Measurements from ENCODE around the gene EGFL8.

EGFL8 gene

DNA sequence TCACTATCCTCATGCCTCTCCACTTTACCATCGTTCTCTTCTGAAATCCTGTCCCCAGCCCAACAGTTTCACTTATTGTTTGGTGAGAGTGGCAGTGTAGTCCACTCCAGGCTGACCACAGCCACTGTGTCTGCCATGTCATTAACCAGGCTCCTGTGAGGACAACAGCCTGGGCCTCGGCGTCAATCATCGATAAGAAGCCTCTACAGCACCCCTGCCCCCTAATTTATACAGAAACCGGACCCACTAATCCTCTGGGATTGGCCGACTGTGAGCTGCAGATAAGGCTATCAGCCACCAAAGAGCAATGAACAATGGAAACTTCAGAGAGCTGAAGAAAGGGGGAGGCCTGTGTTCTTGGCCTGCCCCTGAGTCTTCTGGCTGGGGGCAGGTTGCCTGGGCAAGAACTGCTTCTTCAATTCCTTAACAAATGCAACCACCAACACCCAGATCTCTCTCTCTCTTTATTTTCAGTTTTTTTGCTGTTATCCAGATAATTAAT is 3.4 kb downstream of the EGFL8 start:
- DNase-seq (ENCODE audit: low read depth, low spot score): peak; percentile 17

DNA sequence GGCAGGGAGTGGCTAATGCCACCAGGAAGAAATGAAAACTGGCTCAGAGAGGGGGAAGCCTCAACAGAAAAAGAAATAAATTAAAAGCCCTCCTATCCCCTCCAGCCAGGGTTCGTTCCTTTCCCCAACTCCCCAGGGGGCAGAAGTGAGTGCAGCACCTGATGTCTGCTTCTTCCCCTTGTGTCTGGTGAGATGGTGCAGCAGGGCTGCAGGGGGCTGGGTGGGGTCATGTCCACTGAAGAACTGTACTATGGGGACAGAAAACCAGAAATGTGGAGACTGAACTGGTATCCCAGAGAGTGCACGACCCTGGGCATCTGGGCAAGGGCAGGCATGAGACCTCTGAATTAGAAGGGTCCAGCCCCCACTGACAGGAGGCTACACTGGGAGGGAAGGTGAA is 4.0 kb downstream of the EGFL8 start:
- DNase-seq (ENCODE audit: low read depth, low spot score): no peak

DNA sequence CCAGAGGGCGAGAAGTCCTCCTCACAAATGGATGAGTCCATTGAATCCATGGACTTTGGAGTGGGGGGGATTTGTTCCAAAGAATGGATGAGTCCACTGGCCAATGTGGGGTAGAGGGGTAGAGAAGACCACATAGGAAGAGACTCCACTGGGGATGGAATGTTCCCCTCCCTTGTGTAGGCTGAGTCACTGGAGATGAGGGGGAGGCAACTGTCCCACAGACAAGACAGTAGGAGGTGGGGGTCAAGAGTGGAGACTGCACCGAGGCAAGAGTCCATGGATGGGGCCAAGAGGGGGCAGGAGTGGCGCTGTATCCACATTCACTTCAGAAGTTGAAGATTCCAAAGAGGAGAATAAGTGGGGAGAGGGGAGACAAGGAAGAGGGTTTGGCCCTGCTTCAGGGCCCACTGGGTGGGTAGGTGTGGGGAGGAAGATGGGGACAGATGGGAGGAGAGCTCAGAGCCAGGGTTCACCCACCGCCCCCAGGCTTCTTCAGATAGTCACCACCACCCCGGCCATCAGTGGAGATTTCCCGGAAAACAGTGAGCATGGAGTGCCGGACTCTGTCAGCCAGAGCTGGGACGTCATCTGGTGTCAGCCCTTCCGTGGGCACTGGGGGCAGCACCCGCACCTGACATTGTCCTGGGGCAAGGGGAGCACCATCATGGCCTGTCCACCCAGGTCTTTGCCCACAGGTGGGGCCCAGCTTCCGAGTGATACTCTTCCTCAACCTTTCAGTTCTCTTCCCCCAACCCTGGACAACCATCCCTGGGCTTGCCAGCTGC is 4.6 kb downstream of the EGFL8 start:
- no peak for DNase-seq (ENCODE audit: low read depth, low spot score)

DNA sequence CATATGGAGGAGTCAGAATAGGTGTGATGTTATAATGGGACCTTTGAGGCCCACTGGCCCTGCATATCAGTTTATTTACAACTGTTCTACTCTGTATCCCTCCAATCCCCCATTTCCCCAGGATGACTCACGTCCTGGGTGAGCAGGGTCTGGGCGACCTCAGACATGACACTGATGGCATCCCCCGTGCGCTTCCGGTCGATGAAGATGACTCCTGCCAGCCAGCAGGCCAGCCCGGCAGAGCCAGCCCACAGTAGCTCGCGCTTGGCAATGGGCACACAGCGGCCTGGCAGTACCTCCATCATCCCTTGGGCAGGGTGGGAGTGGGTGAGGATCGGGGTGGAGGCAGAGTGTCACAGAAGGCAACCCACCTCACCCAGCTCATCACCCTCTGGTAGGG is 5.9 kb downstream of the EGFL8 start:
- no peak for DNase-seq (ENCODE audit: low read depth, low spot score)

DNA sequence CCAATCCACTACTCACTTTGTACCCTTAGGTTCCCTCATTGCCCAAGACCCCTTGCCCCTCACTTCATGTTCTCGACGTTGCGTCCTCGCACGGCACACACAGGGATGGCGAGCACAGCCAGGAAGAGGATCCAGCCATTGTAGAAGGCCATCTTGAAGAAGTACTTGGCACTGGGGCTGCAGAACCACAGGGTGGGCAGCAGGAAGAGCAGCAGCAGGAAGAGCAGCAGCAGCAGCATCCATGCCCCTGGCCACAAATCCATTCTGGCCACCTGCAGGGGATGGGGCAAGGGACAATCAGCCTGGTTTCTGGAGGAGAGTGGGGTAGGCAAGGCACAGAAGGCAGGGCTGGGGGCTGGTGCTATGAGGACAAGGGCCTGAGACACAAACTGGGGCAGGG is 6.8 kb downstream of the EGFL8 start:
- no peak for DNase-seq (ENCODE audit: low read depth, low spot score)

DNA sequence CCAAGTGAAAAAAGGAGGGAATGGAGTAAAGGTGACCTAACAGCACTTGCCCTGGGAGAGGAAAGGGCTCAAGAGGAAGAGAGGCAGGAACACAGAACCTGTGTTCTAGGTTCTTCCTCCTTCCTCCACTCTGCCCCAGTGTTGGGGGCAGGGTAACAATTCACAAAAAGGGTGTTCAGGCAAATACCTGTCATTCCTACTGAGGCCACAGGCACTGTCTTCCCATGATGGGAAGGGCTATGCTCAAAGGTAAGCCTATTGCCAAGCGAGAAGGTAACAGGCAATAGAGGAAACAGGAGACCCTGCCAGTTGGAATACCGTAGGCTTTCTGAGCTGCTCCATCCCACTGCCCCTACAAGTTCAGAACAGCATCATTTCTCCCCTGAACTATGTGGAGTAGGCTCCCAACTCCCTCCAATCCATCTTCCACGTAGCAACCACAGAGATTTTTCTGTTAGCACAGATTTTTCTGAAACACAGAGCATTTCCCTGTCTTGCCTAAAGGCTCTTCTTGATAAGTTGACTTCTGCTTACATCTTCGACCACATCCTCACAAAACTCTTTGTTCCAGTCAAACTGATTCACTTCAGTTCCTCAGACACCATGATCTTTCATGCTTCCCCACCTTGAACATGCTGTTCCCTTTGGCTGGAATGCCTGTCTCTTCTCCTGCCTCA is 8.8 kb downstream of the EGFL8 start:
- DNase-seq (ENCODE audit: low read depth, low spot score): no peak

DNA sequence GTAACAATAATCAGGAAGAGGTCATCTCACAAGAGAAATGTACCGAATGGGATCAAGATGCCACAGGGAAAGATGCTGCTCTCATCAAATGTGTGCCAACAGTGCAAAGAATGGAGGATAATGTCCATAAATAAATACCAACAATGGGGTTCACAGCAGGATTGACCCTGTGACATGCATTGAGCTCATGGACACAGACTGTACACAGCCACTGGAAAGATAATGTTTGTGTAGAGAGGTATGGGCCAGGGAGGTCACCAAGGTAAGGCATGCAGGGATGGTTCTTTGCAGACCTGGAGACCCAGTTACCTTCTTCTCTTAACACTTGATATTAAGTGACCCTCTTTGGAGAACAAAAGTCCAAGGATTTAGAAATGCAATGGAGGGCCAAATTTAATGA is 10.0 kb downstream of the EGFL8 start:
- no peak for DNase-seq (ENCODE audit: low read depth, low spot score)

DNA sequence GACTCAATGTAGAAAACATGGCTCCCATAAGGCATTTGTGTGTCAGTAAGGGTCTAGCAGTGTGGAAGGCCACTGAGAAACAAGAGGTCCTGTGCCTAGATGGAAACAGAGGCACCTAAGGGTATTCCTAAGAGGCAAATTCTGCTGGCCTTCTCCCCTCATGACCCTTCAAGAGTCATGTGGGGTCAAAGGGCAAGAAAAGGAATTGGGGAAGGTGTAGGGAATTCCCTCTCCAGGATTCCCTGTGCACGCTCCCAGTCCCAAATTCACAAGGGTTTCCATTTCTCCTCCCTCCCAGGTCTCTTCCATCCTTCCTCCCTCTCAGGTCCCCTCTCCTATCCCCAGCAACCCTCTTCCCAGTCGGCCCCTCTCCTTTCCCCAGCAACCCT is 10.9 kb downstream of the EGFL8 start:
- DNase-seq (ENCODE audit: low read depth, low spot score): no peak

DNA sequence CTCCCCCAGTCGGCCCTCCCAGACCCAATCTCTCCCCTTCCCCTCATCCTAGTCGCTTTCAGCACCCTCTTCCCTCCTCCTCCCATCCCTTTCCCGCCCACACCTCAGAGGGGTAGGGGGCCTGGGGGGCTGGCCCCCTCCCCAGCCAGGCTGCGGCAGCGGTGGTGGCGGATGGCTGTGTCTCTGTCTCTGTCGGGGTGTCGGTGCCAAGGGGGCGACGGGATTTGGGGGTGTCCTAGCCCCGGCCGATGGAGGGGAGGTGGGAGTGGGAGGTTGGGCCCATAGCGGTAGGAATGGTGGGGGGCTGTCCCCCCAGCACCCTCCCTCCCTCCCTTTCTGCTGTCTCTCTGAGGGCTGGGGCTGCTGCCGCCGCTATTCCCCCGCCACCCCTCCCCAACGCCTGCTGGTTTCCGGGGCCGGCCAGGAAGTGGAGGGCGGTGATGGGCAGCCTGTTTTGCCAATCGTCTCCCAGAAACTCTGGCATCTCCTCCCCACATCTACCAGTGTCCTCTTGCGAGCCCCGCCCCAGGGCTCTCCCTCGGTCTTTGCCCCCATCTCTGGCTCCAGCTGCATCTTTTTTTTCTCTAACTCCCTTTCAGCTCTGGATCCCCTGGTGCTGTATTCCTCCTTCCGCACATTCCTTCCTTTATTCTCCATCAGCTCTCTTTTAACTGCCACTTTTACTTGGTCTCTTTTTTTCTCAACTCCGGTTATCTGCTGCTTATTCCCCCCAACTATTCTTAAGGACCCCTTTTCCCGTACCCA is 11.5 kb downstream of the EGFL8 start, which contains the start of gene AGPAT1:
Gene AGPAT1 (minus strand): TSS at position 374 of the 765 bp plus-strand sequence. CDS start 4,588 bp downstream, outside the sequence.
- peak; percentile 99 for DNase-seq (ENCODE audit: low read depth, low spot score)

DNA sequence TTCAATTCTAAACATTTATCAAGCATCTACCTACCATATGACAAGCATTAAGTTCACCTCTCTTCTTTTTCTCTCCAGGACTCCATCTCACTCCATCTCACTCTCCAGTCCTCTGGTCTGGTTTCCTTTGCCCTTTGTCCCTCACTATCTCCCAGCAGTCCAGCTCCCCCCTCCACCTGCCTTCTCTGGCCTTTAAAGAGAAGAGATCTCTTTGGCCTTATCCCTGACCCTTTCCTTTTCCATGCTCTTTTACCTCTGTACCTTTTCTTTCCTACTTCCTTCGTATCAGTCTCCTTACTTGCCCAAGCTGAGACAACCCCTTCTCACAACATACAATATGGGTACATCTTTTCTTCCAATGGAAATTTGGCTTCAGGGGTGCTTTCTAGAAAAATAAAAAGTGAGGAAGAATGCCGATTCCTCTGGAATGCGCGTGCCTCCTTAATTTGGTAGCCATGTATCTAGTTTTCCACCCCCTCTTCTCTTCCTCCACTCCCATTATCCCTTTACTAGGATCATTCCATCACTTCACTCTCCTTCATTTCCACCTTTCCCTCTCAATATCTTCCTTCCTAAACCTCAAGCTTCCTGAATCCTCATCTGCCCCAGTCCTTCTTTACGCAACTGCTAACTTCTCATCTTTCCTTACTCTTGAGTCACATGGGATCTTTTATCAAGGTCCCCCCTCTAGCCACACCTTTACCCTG is 12.2 kb downstream of the EGFL8 start:
- no peak for DNase-seq (ENCODE audit: low read depth, low spot score)

DNA sequence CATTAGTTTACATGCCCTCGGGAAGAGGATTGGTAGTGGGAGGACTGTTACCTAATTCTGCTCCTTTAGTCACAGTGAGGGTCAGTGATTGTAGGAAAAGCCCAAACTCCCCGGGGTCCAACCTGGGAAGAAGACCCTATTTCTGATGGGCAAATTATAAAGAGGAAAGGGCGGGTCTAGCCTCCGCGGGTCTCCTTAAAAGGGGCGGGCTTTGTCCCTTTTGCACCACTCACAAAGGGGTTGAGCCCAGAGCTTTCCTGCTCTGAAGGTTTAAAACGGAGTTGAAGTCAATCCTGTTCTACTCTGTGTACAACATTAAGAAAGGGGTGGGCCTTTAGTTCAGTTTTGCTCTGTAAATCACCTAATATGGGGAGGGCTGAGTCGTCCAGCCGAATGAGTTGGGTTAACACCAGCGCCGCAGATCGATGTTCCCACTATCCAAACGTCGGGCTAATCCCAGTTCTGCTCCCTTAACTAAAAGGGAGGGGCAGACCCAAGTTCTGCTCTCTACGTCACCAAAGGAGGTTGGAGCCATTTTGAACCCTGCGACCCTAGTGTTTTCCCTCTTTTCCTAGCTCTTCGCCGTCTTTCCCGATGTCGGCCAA is 12.9 kb downstream of the EGFL8 start:
- no peak for DNase-seq (ENCODE audit: low read depth, low spot score)

DNA sequence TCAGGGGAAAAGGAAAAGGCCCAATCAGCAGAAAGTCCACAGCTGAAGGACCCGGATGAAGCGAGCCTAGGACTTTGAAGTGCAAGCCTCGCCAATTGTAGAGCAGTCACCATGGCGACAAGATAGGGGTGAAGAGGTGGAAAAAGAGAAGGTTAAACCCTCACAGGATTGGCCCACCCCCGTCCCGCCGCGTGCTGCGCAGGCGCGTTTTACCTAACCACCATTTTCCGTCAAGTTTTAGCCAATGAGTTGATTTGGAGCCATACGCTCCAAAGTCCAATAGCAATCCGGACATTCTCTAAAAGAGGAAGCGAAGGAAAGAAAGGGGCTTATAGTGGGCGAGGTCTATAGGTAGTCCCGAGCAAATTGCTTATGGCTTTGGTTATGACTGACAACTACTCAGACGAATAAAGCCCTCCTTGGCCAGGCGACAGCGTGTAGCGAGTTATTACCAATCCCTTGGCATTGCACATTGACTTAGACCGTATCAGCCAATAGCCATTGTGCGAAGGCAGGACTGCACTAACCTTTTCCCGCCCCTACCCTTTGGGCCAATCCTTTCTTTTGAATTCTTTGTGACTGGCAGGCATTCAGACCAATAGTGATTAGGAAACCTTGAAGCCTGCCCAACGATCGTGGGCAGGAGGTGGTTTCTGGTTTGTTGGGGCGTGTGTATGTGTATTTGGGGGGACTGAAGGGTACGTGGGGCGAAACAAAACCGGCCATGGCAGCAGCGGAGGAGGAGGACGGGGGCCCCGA is 13.6 kb downstream of the EGFL8 start, which contains the start of gene RNF5:
Gene RNF5 (plus strand): TSS at position 618 of the 759 bp plus-strand sequence. CDS start 107 bp downstream, at position 725.
- peak; percentile 100 for DNase-seq (ENCODE audit: low read depth, low spot score)

DNA sequence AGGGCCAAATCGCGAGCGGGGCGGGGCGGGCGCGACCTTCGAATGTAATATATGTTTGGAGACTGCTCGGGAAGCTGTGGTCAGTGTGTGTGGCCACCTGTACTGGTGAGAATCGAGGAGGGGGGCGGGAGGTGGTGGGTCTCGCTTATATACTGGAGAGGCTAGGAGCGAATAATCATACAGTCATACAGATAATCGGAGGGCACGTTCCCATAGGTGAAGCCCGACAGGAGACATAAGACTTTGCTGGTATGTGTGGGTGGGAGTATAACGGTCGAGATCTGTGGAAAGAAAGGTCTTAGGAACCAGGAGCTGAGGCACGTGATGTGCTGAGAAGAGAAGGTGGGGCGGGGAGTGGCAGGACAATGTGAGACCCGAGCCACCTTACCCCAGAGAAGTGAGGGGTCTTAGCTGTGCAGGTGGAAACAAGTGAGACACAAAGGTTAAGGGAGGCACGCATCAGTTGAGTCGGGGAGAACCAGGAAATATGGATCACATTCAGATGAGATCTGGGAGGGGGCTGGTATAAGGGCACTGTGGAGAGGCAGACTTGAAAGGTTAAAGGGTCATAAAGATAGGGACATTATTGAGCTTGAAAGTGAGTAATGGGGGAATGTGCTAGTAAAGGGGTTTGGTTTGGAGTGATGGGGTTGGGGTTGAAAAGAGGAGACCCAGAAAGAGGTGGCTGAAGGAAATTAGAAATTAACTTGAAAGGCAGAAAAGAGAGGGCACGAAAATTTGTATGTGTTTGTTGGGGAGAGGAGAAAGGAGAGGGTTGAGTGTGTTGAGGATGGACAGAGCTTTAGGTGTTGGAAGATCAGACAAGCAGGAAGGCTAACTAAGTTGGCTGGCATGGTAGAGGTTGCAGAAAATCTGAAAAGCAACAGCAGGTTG is 14.4 kb downstream of the EGFL8 start:
- peak; percentile 39 for DNase-seq (ENCODE audit: low read depth, low spot score)

DNA sequence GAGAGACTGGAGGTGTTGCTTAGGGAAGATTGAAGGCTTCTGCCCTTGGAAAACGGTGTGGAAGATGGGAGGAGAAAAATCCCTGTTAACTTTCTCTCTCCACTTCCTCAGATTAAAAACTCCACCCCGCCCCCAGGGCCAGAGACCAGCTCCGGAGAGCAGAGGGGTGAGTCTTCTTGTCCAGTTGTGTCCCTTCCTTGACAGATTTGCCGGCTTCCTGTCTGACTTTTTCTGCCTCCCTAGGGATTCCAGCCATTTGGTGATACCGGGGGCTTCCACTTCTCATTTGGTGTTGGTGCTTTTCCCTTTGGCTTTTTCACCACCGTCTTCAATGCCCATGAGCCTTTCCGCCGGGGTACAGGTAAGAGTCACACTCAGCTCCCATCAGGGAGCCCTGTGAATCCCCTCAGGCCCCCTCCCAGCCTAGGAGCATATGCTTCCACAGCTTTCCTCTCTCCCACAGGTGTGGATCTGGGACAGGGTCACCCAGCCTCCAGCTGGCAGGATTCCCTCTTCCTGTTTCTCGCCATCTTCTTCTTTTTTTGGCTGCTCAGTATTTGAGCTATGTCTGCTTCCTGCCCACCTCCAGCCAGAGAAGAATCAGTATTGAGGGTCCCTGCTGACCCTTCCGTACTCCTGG is 15.5 kb downstream of the EGFL8 start:
- DNase-seq (ENCODE audit: low read depth, low spot score): no peak

DNA sequence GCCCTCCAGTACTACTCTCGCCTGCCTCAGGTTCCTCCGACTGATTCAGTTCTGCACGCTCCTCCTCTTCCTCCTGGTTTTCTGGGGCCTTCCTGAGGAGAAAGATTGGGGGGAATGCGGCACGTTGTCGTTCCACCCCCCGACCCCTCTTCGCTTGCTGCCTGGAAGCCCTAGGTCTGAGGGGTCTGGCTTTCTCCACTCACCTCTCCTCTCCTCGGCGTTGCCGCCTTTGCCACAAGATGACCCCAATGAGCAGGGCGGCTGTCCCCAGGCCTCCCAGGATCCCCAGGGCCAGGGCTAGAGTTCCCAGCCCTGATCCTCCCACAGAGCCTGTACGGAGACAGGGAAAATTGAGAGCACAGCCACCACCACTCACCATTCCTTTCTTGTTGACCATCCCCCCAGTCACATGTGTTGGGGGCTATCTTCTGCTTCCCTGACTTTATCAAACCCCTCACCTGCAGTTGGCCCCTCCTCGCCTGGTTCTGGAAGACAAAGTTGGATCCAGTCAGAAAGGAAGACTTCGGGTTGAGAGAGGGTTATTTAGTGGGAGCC is 16.8 kb downstream of the EGFL8 start:
- DNase-seq (ENCODE audit: low read depth, low spot score): no peak

DNA sequence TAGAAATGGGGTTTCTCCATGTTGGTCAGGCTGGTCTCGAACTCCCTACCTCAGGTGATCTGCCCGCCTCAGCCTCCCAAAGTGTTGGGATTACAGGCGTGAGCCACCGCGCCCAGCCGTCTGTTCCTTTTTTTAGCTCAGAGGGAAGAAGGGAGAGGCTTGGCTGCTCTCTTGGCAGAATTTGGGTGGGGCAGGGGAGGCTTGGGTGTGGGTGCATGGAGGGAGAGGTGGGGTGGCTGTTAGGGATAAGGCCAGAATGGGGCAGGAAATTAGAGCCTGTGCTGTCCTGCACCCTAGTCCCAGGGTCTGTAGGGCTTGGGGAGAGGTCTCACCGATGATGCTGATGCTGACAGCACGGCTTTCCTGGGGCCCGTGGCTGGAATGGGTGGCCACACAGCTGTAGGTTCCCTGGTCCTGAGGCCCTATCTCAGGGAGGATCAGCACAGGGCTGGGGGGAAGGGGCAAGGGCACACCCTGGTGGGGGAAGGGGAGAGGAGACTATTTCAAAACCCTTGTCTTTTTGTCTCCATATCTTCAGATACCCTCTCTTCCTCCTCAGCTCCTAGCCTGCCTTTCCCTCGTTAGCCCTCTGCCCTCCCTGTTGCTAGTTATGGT is 17.6 kb downstream of the EGFL8 start:
- no peak for DNase-seq (ENCODE audit: low read depth, low spot score)

DNA sequence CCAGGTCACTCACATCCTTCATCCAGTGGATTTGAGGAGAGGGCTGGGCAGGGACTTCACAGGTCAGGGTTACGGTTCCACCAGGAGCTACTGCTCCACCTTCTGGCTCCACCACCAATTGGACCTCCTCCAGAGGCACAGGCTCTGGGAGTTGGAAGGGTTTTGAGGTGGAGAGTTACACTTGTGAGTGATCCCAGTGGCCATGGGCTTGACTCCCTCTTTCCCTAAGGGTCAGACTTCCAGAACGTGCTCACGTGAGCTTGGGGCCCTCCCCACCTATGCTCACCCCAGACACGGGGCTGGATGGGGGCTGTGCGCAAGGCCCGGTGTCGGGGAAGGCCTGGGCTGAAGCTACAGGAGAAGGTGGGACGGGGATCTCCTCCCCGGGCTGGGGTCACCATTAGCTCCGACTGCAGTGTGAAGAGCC is 18.2 kb downstream of the EGFL8 start:
- no peak for DNase-seq (ENCODE audit: low read depth, low spot score)

DNA sequence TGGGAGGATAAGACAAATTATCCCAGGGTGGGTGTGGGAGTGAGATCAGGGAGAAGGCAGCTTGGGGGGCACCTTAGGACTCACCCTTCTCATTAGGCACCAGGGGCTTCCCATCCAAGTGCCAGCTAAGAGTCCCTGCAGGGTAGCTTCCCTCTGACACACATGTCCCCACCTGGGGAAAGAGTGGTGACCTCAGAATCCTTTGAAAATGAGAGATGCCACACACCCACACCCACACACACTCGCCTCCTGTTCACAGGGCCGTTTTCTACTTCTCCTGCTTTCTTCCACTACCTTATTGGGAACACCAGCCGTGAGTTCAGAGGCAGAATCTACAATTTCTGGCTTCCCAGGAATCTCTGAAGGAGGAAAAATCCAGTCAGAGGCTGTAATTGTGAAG is 18.6 kb downstream of the EGFL8 start:
- DNase-seq (ENCODE audit: low read depth, low spot score): no peak
